HepG2 (cell line): Measurements from ENCODE around the gene CNPY4. TPM values are rescaled to one million over a fixed set of nuclear protein-coding genes. Genes with fewer than 3 reads are reported as not detected.

Source experiments
- AGO1 ChIP-seq: fragments of 200-400 bp; formaldehyde crosslinking; IDR thresholded peaks from 2 replicates; pipeline ENCODE4 v1.6.1; 2017; ENCODE audit warnings: mild to moderate bottlenecking, low read depth, low read length, moderate library complexity; ENCODE audit not compliant: poor library complexity, severe bottlenecking
- CREB1 ChIP-seq, 2 experiments: fragments of 450-650 bp in 1 of 2; IDR thresholded peaks; 2 replicates each; pipeline ENCODE4 v1.6.1; 2016 to 2017; ENCODE audit warnings: control low read depth in 1 of 2, mild to moderate bottlenecking in 1 of 2, missing compliant biosample characterization in 1 of 2, missing genetic modification characterization in 1 of 2
- HMG20B ChIP-seq: conservative IDR thresholded peaks from 2 replicates; pipeline ENCODE4 v1.6.1; 2016; ENCODE audit warnings: missing genetic modification reagents, missing compliant biosample characterization
- KLF9 ChIP-seq: IDR thresholded peaks from 2 replicates; pipeline ENCODE4 v1.6.1; 2016; ENCODE audit warnings: low read depth
- PLRG1 ChIP-seq: fragments of 450-650 bp; conservative IDR thresholded peaks from 2 replicates; pipeline ENCODE4 v1.6.1; 2016
- POLR2AphosphoS2 ChIP-seq: IDR thresholded peaks from 2 replicates; pipeline ENCODE4 v1.6.1; 2011; ENCODE audit warnings: low read depth, low read length, improper control_type of control experiment
- SATB2 ChIP-seq: sonication (generic); formaldehyde crosslinking; IDR thresholded peaks from 2 replicates; pipeline ENCODE4 v1.5.0; 2020; ENCODE audit warnings: missing genetic modification reagents
- SMAD1 ChIP-seq: sonication (generic); formaldehyde crosslinking; IDR thresholded peaks from 2 replicates; pipeline ENCODE4 v1.4.0; 2020; ENCODE audit warnings: missing genetic modification reagents, low read depth, mild to moderate bottlenecking, borderline replicate concordance
- SNAI1 ChIP-seq: sonication (generic); formaldehyde crosslinking; IDR thresholded peaks from 2 replicates; pipeline ENCODE4 v1.5.0; 2020; ENCODE audit warnings: mild to moderate bottlenecking, missing genetic modification reagents, borderline replicate concordance
- TRIM22 ChIP-seq: fragments of 450-650 bp; IDR thresholded peaks from 2 replicates; pipeline ENCODE4 v1.6.1; 2017
- U2AF2 ChIP-seq: fragments of 200-400 bp; formaldehyde crosslinking; IDR thresholded peaks from 2 replicates; pipeline ENCODE4 v1.6.1; 2017; ENCODE audit warnings: low read depth, mild to moderate bottlenecking, low read length
- YEATS4 ChIP-seq: sonication (generic); formaldehyde crosslinking; IDR thresholded peaks from 2 replicates; pipeline ENCODE4 v1.4.0; 2020; ENCODE audit warnings: missing genetic modification reagents, borderline replicate concordance
- ZBTB10 ChIP-seq: sonication (generic); formaldehyde crosslinking; IDR thresholded peaks from 2 replicates; pipeline ENCODE4 v1.4.0; 2020; ENCODE audit warnings: missing genetic modification reagents, borderline replicate concordance
- ZBTB4 ChIP-seq: sonication (generic); formaldehyde crosslinking; IDR thresholded peaks from 2 replicates; pipeline ENCODE4 v1.4.0; 2020; ENCODE audit warnings: missing genetic modification reagents, mild to moderate bottlenecking, borderline replicate concordance
- ZBTB8A ChIP-seq: sonication (generic); formaldehyde crosslinking; IDR thresholded peaks from 2 replicates; pipeline ENCODE4 v1.4.0; 2020; ENCODE audit warnings: mild to moderate bottlenecking, low read depth, missing genetic modification reagents, borderline replicate concordance
- ZNF530 ChIP-seq: sonication (generic); formaldehyde crosslinking; IDR thresholded peaks from 2 replicates; pipeline ENCODE4 v1.5.0; 2020; ENCODE audit warnings: low read depth, mild to moderate bottlenecking, missing genetic modification reagents
- ZNF710 ChIP-seq: sonication (generic); formaldehyde crosslinking; IDR thresholded peaks from 2 replicates; pipeline ENCODE4 v1.5.0; 2020; ENCODE audit warnings: mild to moderate bottlenecking, missing genetic modification reagents, borderline replicate concordance
- ZNF737 ChIP-seq: sonication (generic); formaldehyde crosslinking; IDR thresholded peaks from 2 replicates; pipeline ENCODE4 v1.5.0; 2020; ENCODE audit warnings: missing genetic modification reagents, mild to moderate bottlenecking, borderline replicate concordance
- ZNF75D ChIP-seq: sonication (generic); formaldehyde crosslinking; IDR thresholded peaks from 2 replicates; pipeline ENCODE4 v1.8.1; 2023; ENCODE audit warnings: missing genetic modification reagents, mild to moderate bottlenecking, borderline replicate concordance
- polyA plus RNA-seq, 8 experiments: library from polyadenylated mRNA; depleted of rRNA in 3 of 8; stranded (reverse) in 7 of 8; unstranded in 1 of 8; fragments of >200 nt; fragmentation: Illumina TruSeq in 4 of 8; extraction: Trizol in 4 of 8; gene quantifications; 2 replicates each; pipeline versions ENCODE4 v1.2.1 to v1.2.3, GENCODE V29; 2011 to 2016; ENCODE audit warnings: low read depth in 4 of 8, missing spikeins in 1 of 8, mixed read lengths in 1 of 8; ENCODE audit not compliant: insufficient read depth in 1 of 8
- total RNA-seq, 5 experiments: library from RNA; depleted of rRNA; stranded (reverse); fragments of >200 nt; fragmentation: Illumina TruSeq; extraction: Trizol; gene quantifications; 2 replicates each; pipeline ENCODE4 v1.2.3, GENCODE V29; 2016; ENCODE audit warnings: low read depth in 1 of 5

The CNPY4 gene
- total and polyA plus RNA-seq, 2 of the 13 experiments (the other 11 are each of a cell fraction or from before 2014, with no cell fraction given) = 6.2 to 12.7 TPM

- TF ChIP-seq ZBTB4 = 0 out of 2 replicates have a peak, but pooled peaks have one; percentile 21
- no peak for TF ChIP-seq ZNF710
- no peak for TF ChIP-seq KLF9
- peak; percentile 73 for TF ChIP-seq SMAD1
- TF ChIP-seq POLR2AphosphoS2 = no peak
- peak; percentile 26 for TF ChIP-seq AGO1
- TF ChIP-seq HMG20B = no peak
- no peak; the same call in none of the 2 replicates for TF ChIP-seq YEATS4 (CRISPR knock-in tag)
- no peak for TF ChIP-seq U2AF2
- no peak for TF ChIP-seq ZBTB8A (CRISPR knock-in tag)
- TF ChIP-seq ZBTB10 = no peak
- no peak for TF ChIP-seq ZNF75D (CRISPR knock-in tag)
- TF ChIP-seq SATB2 = no peak
- peak; percentile 69; the same call in 1 of the 2 replicates for TF ChIP-seq SNAI1 (CRISPR knock-in tag)
- no peak for TF ChIP-seq PLRG1
- no peak for TF ChIP-seq ZNF530 (CRISPR knock-in tag)
- no peak for TF ChIP-seq ZNF737
- peak; percentile 76 for TF ChIP-seq CREB1 (IDR thresholded peaks at IDR 0.05)
- TF ChIP-seq CREB1 (CRISPR knock-in tag; IDR thresholded peaks at IDR 0.05) = peak; percentile 80
- no peak for TF ChIP-seq TRIM22
Observed at GRCh38 chr7:100101016-100101862, 18.2 kb upstream of the CNPY4 start, which contains the start of the genes AP4M1 and MCM7 (continued).
